Dermis blood vessel endothelial cell (primary cell): Measurements from ENCODE around the gene SPRY4. TPM values are rescaled to one million over a fixed set of nuclear protein-coding genes. Genes with fewer than 3 reads are reported as not detected.

ENCODE experiments used
- total RNA-seq: library from RNA; depleted of rRNA; stranded (reverse); fragments of >200 nt; gene quantifications from 2 replicates; pipeline ENCODE4 v1.2.3, GENCODE V29; 2014

SPRY4 gene
- total RNA-seq, 1 donor from 2014 or later, result 11.9 TPM

Other genes with a start within 250 kb of the SPRY4 start
- gene NDFIP1, start 216.2 kb downstream of the SPRY4 start, total RNA-seq, result 57.7 and 72.1 TPM in 2 replicates